Measurements from ENCODE around the gene CAMK2G.

DNA sequence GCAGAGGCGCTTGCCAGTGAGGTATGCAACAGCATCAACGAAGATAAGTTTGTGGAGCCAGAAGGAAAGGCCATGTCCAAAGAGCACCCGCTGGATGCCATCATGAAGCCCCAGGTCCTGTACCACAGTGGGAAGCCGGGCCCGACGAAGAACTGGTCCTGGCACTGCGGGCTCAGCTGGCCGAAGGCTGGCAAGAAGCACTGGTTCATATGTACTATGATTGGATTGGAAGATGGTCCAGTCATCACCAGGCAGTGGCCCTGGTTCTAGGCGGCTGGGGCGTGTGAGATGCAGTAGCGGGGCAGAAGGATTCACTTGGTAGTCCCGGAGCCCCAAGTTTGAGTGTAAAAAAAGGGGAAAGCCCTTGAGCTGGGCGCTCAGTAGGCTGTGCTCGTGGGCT, 66.9 kb downstream of the CAMK2G start:
- TF ChIP-seq, protein P1, sequence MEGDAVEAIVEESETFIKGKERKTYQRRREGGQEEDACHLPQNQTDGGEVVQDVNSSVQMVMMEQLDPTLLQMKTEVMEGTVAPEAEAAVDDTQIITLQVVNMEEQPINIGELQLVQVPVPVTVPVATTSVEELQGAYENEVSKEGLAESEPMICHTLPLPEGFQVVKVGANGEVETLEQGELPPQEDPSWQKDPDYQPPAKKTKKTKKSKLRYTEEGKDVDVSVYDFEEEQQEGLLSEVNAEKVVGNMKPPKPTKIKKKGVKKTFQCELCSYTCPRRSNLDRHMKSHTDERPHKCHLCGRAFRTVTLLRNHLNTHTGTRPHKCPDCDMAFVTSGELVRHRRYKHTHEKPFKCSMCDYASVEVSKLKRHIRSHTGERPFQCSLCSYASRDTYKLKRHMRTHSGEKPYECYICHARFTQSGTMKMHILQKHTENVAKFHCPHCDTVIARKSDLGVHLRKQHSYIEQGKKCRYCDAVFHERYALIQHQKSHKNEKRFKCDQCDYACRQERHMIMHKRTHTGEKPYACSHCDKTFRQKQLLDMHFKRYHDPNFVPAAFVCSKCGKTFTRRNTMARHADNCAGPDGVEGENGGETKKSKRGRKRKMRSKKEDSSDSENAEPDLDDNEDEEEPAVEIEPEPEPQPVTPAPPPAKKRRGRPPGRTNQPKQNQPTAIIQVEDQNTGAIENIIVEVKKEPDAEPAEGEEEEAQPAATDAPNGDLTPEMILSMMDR (IDR thresholded peaks at IDR 0.05): no peak
- TF ChIP-seq EZH2phosphoT487 (IDR thresholded peaks at IDR 0.05) (no peak), EZH2 (IDR thresholded peaks at IDR 0.05) (no peak)

All from neural progenitor cell (in vitro differentiated cells).